OCI-LY1 (cell line): ENCODE measurements around the gene INPP5J.

Source experiments
- H2AFZ ChIP-seq: fragments of 200-600 bp; sonication (generic), shearing (Covaris generic); 2 replicates; pipeline ENCODE4 v1.6.0; 2014; ENCODE audit warnings: antibody characterized with exemption, mild to moderate bottlenecking, low read length
- H3F3A ChIP-seq: fragments of 200-600 bp; sonication (generic), shearing (Covaris generic); 2 replicates; pipeline ENCODE4 v1.6.0; 2014; ENCODE audit warnings: mild to moderate bottlenecking, antibody characterized with exemption, low read length, moderate library complexity; ENCODE audit not compliant: insufficient read depth
- H3K27ac ChIP-seq: fragments of 200-600 bp; sonication (generic); 2 replicates; pipeline ENCODE4 v1.5.1; 2014; ENCODE audit warnings: low read length, mixed run types, mild to moderate bottlenecking, low read depth; ENCODE audit not compliant: poor library complexity, severe bottlenecking
- H3K27me3 ChIP-seq: fragments of 200-600 bp; sonication (generic); 2 replicates; pipeline ENCODE4 v1.6.0; 2014; ENCODE audit warnings: antibody characterized with exemption, mild to moderate bottlenecking, low read length, moderate library complexity; ENCODE audit not compliant: insufficient read depth
- H3K36me3 ChIP-seq: fragments of 200-600 bp; sonication (generic); 2 replicates; pipeline ENCODE4 v1.6.1; 2014; ENCODE audit warnings: mild to moderate bottlenecking, antibody characterized with exemption, low read length, moderate library complexity, mixed read lengths; ENCODE audit not compliant: insufficient read depth
- H3K4me1 ChIP-seq: fragments of 200-600 bp; sonication (generic); 2 replicates; pipeline ENCODE4 v1.5.1; 2014; ENCODE audit warnings: mild to moderate bottlenecking, low read length, moderate library complexity; ENCODE audit not compliant: insufficient read depth, severe bottlenecking
- H3K4me2 ChIP-seq: fragments of 200-600 bp; sonication (generic), shearing (Covaris generic); 2 replicates; pipeline ENCODE4 v1.6.1; 2014; ENCODE audit warnings: low read length
- H3K4me3 ChIP-seq: fragments of 200-600 bp; sonication (generic); 2 replicates; pipeline ENCODE4 v1.5.1; 2014; ENCODE audit warnings: low read length, low read depth, mild to moderate bottlenecking, mixed read lengths; ENCODE audit not compliant: poor library complexity, severe bottlenecking
- H3K79me2 ChIP-seq: fragments of 200-600 bp; shearing (Covaris generic); 2 replicates; pipeline ENCODE4 v1.6.1; 2016; ENCODE audit warnings: mixed run types, low read length, mixed read lengths; ENCODE audit not compliant: insufficient read depth
- H3K9ac ChIP-seq: fragments of 200-600 bp; sonication (generic), shearing (Covaris generic); 2 replicates; pipeline ENCODE4 v1.6.1; 2014; ENCODE audit warnings: mild to moderate bottlenecking, low read length, mixed read lengths
- H3K9me2 ChIP-seq: fragments of 200-600 bp; sonication (generic), shearing (Covaris generic); 2 replicates; pipeline ENCODE4 v1.6.1; 2014; ENCODE audit warnings: low read depth, mild to moderate bottlenecking, low read length, mixed read lengths
- H3K9me3 ChIP-seq: fragments of 200-600 bp; shearing (Covaris generic); 2 replicates; pipeline ENCODE4 v1.6.1; 2014; ENCODE audit warnings: low read length, mixed read lengths
- H4K20me1 ChIP-seq: fragments of 200-600 bp; sonication (generic), shearing (Covaris generic); 2 replicates; pipeline ENCODE4 v1.6.0; 2016; ENCODE audit warnings: mild to moderate bottlenecking, low read length; ENCODE audit not compliant: insufficient read depth
- CTCF ChIP-seq: fragments of 200-600 bp; sonication (generic), shearing (Covaris generic); IDR thresholded peaks from 2 replicates; pipeline ENCODE4 v1.5.1; 2017; ENCODE audit warnings: mild to moderate bottlenecking, antibody characterized with exemption, low read length, moderate library complexity, mixed read lengths
- EZH2 ChIP-seq: fragments of 200-600 bp; sonication (generic), shearing (Covaris generic); IDR thresholded peaks from 2 replicates; pipeline ENCODE4 v1.8.0; 2017; ENCODE audit warnings: borderline replicate concordance, mixed run types, mild to moderate bottlenecking, antibody characterized with exemption, low read length, moderate library complexity, mixed read lengths

INPP5J gene

DNA sequence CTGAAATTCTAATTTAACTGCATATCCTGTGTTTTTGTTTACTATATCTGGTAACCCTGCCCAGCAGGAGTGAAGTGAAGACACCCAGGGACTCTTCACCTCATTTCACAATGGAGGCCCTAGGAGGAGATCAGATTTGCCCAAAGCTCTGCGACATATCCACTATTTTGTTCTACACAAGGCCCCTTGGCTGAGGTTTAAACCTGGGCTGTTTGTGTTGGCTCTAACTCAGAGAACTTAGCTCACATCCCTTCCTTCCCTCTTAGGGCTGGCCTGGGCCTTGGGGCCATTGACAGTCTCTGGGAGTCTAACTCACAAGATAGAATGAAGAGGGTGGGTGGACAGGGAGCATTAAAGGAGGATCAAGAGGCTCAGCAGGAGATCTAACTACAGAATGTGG, 25.7 kb downstream of the INPP5J start:
- no peak overlapping the region for H3K4me3 ChIP-seq
- no peaks in the 10 kb centered on the region for H3K9me3 ChIP-seq
- H3K9ac ChIP-seq: no peak overlapping the region
- no peaks in the 10 kb centered on the region for H3K79me2 ChIP-seq
- H3K4me2 ChIP-seq: no peak overlapping the region
- H3K9me2 ChIP-seq: no peaks in the 10 kb centered on the region
- H2AFZ ChIP-seq: no peak overlapping the region
- no peaks in the 10 kb centered on the region for H3K4me1 ChIP-seq
- H3F3A ChIP-seq: no peaks in the 10 kb centered on the region
- H4K20me1 ChIP-seq: no peaks in the 10 kb centered on the region
- no peaks in the 10 kb centered on the region; the same call in 1 of the 2 replicates for H3K27me3 ChIP-seq
- TF ChIP-seq EZH2 (no peak), CTCF (no peak)
- H3K36me3 ChIP-seq: no peaks in the 10 kb centered on the region
- no peak overlapping the region for H3K27ac ChIP-seq

DNA sequence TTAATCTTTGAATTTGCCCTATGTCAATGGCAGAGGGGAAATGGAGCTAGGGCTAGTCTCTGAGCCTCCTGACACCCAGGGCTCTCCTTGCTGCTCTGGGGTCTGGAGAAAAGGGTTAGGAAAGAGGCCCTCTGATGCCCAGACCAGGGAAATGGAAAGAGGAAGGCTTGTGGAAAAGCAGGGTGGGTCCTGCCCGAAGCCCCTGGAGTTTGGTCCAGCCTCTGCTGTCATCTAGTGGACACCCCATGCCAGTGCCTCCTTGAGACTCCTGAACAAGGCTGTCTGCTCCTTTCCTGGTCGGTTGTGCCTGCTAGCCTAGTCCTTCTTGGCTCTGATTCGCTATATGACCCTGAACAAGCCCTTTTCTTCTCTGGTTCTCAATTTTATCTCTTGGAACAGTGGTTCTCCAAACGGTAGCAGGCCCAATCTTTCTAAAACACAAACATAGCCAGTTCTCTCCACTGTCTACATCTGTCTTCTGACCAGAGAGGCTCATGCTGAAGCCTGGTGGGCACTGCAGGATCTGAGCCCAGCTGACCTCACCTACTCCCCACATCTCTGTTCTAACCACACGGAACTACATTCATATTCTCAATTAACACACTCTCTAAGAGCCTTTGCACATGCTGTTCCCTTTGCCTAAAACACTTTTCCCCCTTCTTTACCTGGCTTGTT, 26.3 kb downstream of the INPP5J start:
- Histone ChIP-seq H3K9ac (no peak overlapping the region), H3F3A (no peaks in the 10 kb centered on the region), H3K27ac (no peak overlapping the region), H2AFZ (no peak overlapping the region), H3K36me3 (no peaks in the 10 kb centered on the region), H3K9me3 (no peaks in the 10 kb centered on the region), H3K4me3 (no peak overlapping the region), H3K79me2 (no peaks in the 10 kb centered on the region), H3K27me3 (no peaks in the 10 kb centered on the region; the same call in 1 of the 2 replicates), H4K20me1 (no peaks in the 10 kb centered on the region), H3K9me2 (no peaks in the 10 kb centered on the region), H3K4me1 (no peaks in the 10 kb centered on the region), H3K4me2 (no peak overlapping the region)
- TF ChIP-seq EZH2 (no peak), CTCF (peak; percentile 92)

DNA sequence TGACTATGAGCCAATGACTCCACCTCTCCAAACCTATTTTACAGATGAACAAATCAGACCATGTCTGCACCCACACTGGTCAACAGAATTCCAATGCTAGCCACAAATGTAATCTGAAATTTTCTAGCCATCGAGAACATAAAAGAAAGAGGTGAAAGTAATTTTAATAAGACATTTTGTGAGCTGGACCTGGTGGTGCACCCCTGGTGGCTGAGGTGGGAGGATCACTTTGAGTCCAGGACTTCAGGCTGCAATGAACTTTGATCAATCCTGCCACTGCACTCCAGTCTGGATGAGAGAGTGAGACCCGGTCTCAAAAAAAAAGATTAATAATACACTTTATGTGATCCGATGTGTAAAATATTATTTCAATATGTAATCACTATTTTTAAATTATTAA, 27.8 kb downstream of the INPP5J start:
- H4K20me1 ChIP-seq: no peaks in the 10 kb centered on the region
- no peak overlapping the region for H3K4me2 ChIP-seq
- no peaks in the 10 kb centered on the region; the same call in 1 of the 2 replicates for H3K27me3 ChIP-seq
- no peaks in the 10 kb centered on the region for H3F3A ChIP-seq
- H3K4me3 ChIP-seq: no peak overlapping the region
- H2AFZ ChIP-seq: no peak overlapping the region
- TF ChIP-seq CTCF: peak; percentile 35; the same call in 1 of the 2 replicates
- TF ChIP-seq EZH2: no peak
- H3K79me2 ChIP-seq: no peaks in the 10 kb centered on the region
- no peaks in the 10 kb centered on the region for H3K36me3 ChIP-seq
- H3K9ac ChIP-seq: no peak overlapping the region
- H3K4me1 ChIP-seq: no peaks in the 10 kb centered on the region
- H3K27ac ChIP-seq: no peak overlapping the region
- no peaks in the 10 kb centered on the region for H3K9me2 ChIP-seq
- H3K9me3 ChIP-seq: no peaks in the 10 kb centered on the region
